SK-N-SH (cell line): ENCODE results near the gene FGFBP1. TPM values are rescaled to one million over a fixed set of nuclear protein-coding genes. Genes with fewer than 3 reads are reported as not detected.

Experiments used
- CTCF ChIA-PET: fragments of 300-600, 350-600 bp; formaldehyde crosslinking; extraction: SDS; loops from one replicate; lab custom pipeline; 2021; lab: Yijun Ruan, JAX
- POLR2A ChIA-PET: fragments of 350-600 bp; sonication (Branson Sonifier 250); formaldehyde crosslinking; extraction: SDS; loops from one replicate; lab custom pipeline; 2020; ENCODE audit warnings: antibody characterized with exemption, inconsistent platforms; lab: Yijun Ruan, JAX
- DNase-seq: peaks from one replicate; pipeline ENCODE4 v3.0.0; 2012
- H2AFZ ChIP-seq: fragments of 200-600 bp; sonication (generic); 2 replicates; pipeline ENCODE4 v1.8.1; 2016; ENCODE audit warnings: antibody characterized with exemption, mild to moderate bottlenecking, low read depth
- H3F3A ChIP-seq: fragments of 200-600 bp; sonication (generic); replicated peaks from 2 replicates; pipeline ENCODE3; 2016; ENCODE audit warnings: antibody characterized with exemption, mild to moderate bottlenecking; ENCODE audit not compliant: insufficient read depth
- H3K27ac ChIP-seq, 2 experiments: fragments of 200-500 bp in 1 of 2; fragments of 200-600 bp in 1 of 2; sonication (Bioruptor generic) in 1 of 2; sonication (generic), shearing (Covaris generic) in 1 of 2; 2 replicates each; pipeline versions ENCODE4 v1.5.1 to v1.6.1; 2014 to 2016; ENCODE audit warnings: low read depth in 2 of 2, inconsistent platforms in 1 of 2, low read length in 1 of 2, mild to moderate bottlenecking in 1 of 2, mixed read lengths in 1 of 2
- H3K27me3 ChIP-seq: fragments of 200-600 bp; sonication (generic), shearing (Covaris generic); 2 replicates; pipeline ENCODE4 v1.6.1; 2016; ENCODE audit warnings: mixed run types; ENCODE audit not compliant: insufficient read depth
- H3K36me3 ChIP-seq, 2 experiments: fragments of 200-500 bp in 1 of 2; fragments of 200-600 bp in 1 of 2; sonication (Bioruptor generic) in 1 of 2; sonication (generic) in 1 of 2; replicated peaks in 1 of 2; 2 replicates each; pipeline versions ENCODE3 to v1.5.1; 2014 to 2016; ENCODE audit warnings: low read length in 1 of 2, mild to moderate bottlenecking in 1 of 2; ENCODE audit not compliant: insufficient read depth in 2 of 2, control insufficient read depth in 1 of 2
- H3K4me1 ChIP-seq, 2 experiments: fragments of 200-500 bp in 1 of 2; fragments of 200-600 bp in 1 of 2; sonication (Bioruptor generic) in 1 of 2; sonication (generic), shearing (Covaris generic) in 1 of 2; 2 replicates each; pipeline versions ENCODE4 v1.5.1 to v1.6.1; 2014 to 2016; ENCODE audit warnings: low read depth in 1 of 2, low read length in 1 of 2, mixed run types in 1 of 2; ENCODE audit not compliant: insufficient read depth in 2 of 2, control insufficient read depth in 1 of 2
- H3K4me2 ChIP-seq: fragments of 200-600 bp; sonication (generic), shearing (Covaris generic); 2 replicates; pipeline ENCODE4 v1.6.1; 2017; ENCODE audit warnings: mixed run types
- H3K4me3 ChIP-seq, 2 experiments: fragments of 200-500 bp in 1 of 2; fragments of 200-600 bp in 1 of 2; sonication (Bioruptor generic) in 1 of 2; sonication (generic), shearing (Covaris generic) in 1 of 2; 2 replicates each; pipeline versions ENCODE4 v1.5.1 to v1.8.1; 2014 to 2016; ENCODE audit warnings: low read depth in 2 of 2, inconsistent platforms in 1 of 2, low read length in 1 of 2, mild to moderate bottlenecking in 1 of 2, mixed read lengths in 1 of 2, moderate library complexity in 1 of 2
- H3K79me2 ChIP-seq: fragments of 200-600 bp; sonication (generic); 2 replicates; pipeline ENCODE4 v1.8.1; 2017; ENCODE audit warnings: mild to moderate bottlenecking; ENCODE audit not compliant: insufficient read depth
- H3K9ac ChIP-seq: fragments of 200-600 bp; sonication (generic); 2 replicates; pipeline ENCODE4 v1.6.1; 2017; ENCODE audit warnings: mixed run types
- H3K9me2 ChIP-seq: fragments of 200-600 bp; sonication (generic); 2 replicates; pipeline ENCODE4 v1.6.1; 2017; ENCODE audit warnings: mixed run types
- H3K9me3 ChIP-seq: fragments of 200-600 bp; sonication (generic); 2 replicates; pipeline ENCODE4 v1.6.1; 2017; ENCODE audit warnings: mixed run types, mild to moderate bottlenecking, moderate library complexity
- H4K20me1 ChIP-seq: fragments of 200-600 bp; sonication (generic); 2 replicates; pipeline ENCODE4 v1.6.1; 2017; ENCODE audit warnings: mild to moderate bottlenecking, mixed run types; ENCODE audit not compliant: insufficient read depth
- CHD2 ChIP-seq: fragments of 150-350 bp; IDR thresholded peaks from 2 replicates; pipeline ENCODE4 v1.6.1; 2018; ENCODE audit warnings: low read length; ENCODE audit not compliant: partially characterized antibody
- FOSL2 ChIP-seq: IDR thresholded peaks from 2 replicates; pipeline ENCODE4 v1.4.0; 2012; ENCODE audit warnings: low read depth, mild to moderate bottlenecking, moderate library complexity, borderline replicate concordance
- MEF2A ChIP-seq: IDR thresholded peaks from 2 replicates; pipeline ENCODE4 v1.4.0; 2012; ENCODE audit warnings: low read depth, borderline replicate concordance
- SIN3A ChIP-seq: IDR thresholded peaks from 2 replicates; pipeline ENCODE4 v1.6.1; 2012; ENCODE audit warnings: low read depth, mild to moderate bottlenecking, low read length, moderate library complexity, borderline replicate concordance
- TAF1 ChIP-seq: IDR thresholded peaks from 2 replicates; pipeline ENCODE4 v1.6.1; 2012; ENCODE audit warnings: low read depth, mild to moderate bottlenecking, low read length, moderate library complexity, borderline replicate concordance
- TEAD4 ChIP-seq: IDR thresholded peaks from 2 replicates; pipeline ENCODE4 v1.4.0; 2012; ENCODE audit warnings: mild to moderate bottlenecking, borderline replicate concordance; ENCODE audit not compliant: insufficient read depth
- WGBS: methylation state at CpG from one replicate; pipeline ENCODE4 v1.1.6; 2017; ENCODE audit warnings: low lambda C conversion rate; 5-methylcytosine and 5-hydroxymethylcytosine counted together
- polyA plus RNA-seq, 3 experiments: library from polyadenylated mRNA; depleted of rRNA; stranded (reverse); fragments of >200 nt; gene quantifications; 2 replicates each; pipeline ENCODE4 v1.2.3, GENCODE V29; 2012
- TF ChIP-seq, protein P1 (sequence below): IDR thresholded peaks from 2 replicates; pipeline ENCODE4; 2012
- TF ChIP-seq, protein P2 (sequence below): fragments of 150-350 bp; IDR thresholded peaks from 2 replicates; pipeline ENCODE4 v1.6.1; 2016; ENCODE audit warnings: mild to moderate bottlenecking, low read depth, low read length
- TF ChIP-seq, protein P3 (sequence below): fragments of 200-600 bp; sonication (generic); IDR thresholded peaks from 2 replicates; pipeline ENCODE4 v1.6.1; 2017; ENCODE audit warnings: antibody characterized with exemption, mild to moderate bottlenecking, moderate library complexity
- TF ChIP-seq, protein P4 (sequence below): IDR thresholded peaks from 2 replicates; pipeline ENCODE4 v1.4.0; 2012; ENCODE audit warnings: low read depth

Gene FGFBP1
- polyA plus RNA-seq, 1 of the 3 experiments (the other 2 are of a cell fraction), result 0.13 TPM

DNA sequence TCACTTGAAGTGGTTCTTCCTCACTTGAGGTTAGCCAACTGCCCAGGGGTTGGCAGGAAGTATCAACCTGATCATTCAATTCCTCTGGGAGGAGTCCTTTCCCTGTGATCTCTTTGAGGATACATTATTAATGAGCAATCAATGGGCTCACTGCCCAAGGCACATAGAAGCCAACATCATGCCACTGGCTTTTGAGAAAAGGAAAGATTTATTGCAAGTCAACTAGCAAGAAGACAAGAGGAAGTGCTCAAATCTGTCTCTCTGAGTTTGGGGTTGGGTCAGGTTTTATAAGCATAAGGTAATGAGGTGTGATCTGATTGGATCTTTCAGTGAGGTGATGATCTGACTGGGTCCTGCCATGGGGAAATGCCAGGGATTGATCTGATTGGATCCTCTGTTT lies 39.6 kb downstream of the FGFBP1 start:
- Histone ChIP-seq H3K79me2 (no peaks in the 10 kb centered on the region), H3K27me3 (no peaks in the 10 kb centered on the region; the same call in 1 of the 2 replicates), H3K4me2 (no peak overlapping the region), H3K27ac (no peak overlapping the region), H3K9me3 (no peaks in the 10 kb centered on the region), H3K9ac (no peak overlapping the region), H2AFZ (no peak overlapping the region), H3K9me2 (no peaks in the 10 kb centered on the region), H4K20me1 (no peaks in the 10 kb centered on the region), H3K4me1 (no peaks in the 10 kb centered on the region), H3K36me3 (no peaks in the 10 kb centered on the region), H3K4me3 (no peak overlapping the region), H3F3A (no peaks in the 10 kb centered on the region)
- no peak for DNase-seq
- ChIA-PET CTCF (interaction anchor here (1.0 kb wide), 1 partner anchor 17 kb away, joined by 4 read pairs; no protein-coding TSS in a partner anchor), POLR2A (no interaction called here)
- TF ChIP-seq FOSL2, result no peak
- TF ChIP-seq, protein P1, sequence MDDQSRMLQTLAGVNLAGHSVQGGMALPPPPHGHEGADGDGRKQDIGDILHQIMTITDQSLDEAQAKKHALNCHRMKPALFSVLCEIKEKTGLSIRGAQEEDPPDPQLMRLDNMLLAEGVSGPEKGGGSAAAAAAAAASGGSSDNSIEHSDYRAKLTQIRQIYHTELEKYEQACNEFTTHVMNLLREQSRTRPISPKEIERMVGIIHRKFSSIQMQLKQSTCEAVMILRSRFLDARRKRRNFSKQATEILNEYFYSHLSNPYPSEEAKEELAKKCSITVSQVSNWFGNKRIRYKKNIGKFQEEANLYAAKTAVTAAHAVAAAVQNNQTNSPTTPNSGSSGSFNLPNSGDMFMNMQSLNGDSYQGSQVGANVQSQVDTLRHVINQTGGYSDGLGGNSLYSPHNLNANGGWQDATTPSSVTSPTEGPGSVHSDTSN, result 0 out of 2 replicates have a peak, but pooled peaks have one; percentile 11

DNA sequence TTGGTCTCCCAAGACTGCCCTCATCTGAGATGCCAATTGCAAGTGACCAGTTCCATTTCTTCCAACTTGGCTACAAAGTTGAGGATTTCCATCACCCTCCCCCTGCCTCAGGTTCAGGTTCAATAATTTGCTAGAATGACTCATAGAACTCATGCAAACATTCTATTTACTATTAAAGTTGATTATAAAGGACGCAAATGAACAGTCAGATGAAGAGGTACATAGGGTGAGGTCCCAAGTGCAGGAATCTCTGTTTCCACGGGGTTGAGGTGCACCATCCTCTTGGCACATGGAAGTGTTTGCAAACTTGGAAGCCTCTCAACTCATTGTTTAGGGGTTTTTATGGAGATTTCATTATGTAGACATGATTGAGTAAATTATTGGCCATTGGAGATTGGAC lies 41.0 kb downstream of the FGFBP1 start:
- Histone ChIP-seq H3K4me2 (no peak overlapping the region), H3F3A (no peaks in the 10 kb centered on the region), H3K27me3 (no peaks in the 10 kb centered on the region; the same call in 1 of the 2 replicates), H3K27ac (no peak overlapping the region), H3K4me1 (no peaks in the 10 kb centered on the region), H3K79me2 (no peaks in the 10 kb centered on the region), H2AFZ (no peak overlapping the region), H3K9me3 (no peaks in the 10 kb centered on the region), H3K4me3 (no peak overlapping the region), H4K20me1 (no peaks in the 10 kb centered on the region), H3K36me3 (no peaks in the 10 kb centered on the region), H3K9ac (no peak overlapping the region), H3K9me2 (no peaks in the 10 kb centered on the region)
- CTCF ChIA-PET, result interaction anchor here (4.2 kb wide), 1 partner anchor 15 kb away, joined by 19 read pairs; no protein-coding TSS in a partner anchor
- POLR2A ChIA-PET, result no interaction called here
- TF ChIP-seq, protein P2, sequence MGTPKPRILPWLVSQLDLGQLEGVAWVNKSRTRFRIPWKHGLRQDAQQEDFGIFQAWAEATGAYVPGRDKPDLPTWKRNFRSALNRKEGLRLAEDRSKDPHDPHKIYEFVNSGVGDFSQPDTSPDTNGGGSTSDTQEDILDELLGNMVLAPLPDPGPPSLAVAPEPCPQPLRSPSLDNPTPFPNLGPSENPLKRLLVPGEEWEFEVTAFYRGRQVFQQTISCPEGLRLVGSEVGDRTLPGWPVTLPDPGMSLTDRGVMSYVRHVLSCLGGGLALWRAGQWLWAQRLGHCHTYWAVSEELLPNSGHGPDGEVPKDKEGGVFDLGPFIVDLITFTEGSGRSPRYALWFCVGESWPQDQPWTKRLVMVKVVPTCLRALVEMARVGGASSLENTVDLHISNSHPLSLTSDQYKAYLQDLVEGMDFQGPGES, result no peak
- DNase-seq, result no peak
- 55% methylated on average over 2 of the region's 2 CpGs for WGBS

DNA sequence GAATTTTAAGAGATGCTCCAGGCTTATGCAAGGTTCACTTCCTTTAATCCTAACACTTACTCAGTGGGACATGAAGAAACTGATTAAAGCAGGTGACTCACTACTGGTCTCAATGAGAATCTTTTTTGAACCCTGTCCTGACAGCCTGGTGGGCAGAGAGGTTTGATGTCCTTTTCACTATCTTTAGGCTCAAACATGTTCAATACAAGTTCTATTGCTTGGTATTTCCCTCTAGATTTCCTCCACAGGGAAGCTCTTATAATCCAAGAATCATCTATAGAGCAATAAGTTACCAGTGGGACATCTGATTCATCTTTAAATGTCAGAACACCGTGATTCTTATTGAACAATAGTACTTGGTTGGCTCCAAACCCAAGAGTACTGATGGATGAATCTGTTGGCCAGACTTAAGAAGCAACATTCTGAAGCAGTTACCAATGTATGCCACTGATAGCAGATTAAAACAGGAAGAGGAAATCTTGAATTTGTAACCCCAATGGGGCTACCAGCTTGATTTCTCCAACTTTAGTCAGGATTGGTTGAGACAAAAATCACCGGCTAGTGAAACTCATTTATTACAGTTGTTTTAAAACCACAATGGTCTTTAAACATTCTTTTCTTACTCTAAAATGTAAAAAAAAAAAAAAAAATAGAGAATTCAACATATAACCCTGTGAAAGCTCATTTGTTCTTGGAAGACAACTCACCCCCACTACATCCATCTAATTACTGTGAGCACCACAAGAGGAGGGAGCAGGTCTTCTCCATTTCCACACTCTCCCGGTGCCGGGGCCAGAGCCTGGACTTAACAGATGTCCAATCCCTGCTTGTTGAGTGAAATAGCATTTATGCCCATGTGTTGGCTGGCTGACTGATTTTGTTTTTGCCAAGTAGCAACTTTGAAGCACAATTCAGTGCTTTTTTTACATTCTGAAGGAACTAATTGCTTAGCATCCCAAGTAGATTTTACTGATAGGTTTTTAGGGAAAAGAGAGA lies 43.3 kb downstream of the FGFBP1 start:
- Histone ChIP-seq H3K9ac (no peak overlapping the region), H3K27ac (peak overlapping the region in 1 of 2 experiments; percentile 58; a peak in 2 of 4 replicates)
- POLR2A ChIA-PET, result no interaction called here
- TF ChIP-seq SIN3A (no peak), TEAD4 (no peak), MEF2A (no peak), FOSL2 (no peak), CHD2 (no peak), TAF1 (no peak)
- TF ChIP-seq, protein P3, sequence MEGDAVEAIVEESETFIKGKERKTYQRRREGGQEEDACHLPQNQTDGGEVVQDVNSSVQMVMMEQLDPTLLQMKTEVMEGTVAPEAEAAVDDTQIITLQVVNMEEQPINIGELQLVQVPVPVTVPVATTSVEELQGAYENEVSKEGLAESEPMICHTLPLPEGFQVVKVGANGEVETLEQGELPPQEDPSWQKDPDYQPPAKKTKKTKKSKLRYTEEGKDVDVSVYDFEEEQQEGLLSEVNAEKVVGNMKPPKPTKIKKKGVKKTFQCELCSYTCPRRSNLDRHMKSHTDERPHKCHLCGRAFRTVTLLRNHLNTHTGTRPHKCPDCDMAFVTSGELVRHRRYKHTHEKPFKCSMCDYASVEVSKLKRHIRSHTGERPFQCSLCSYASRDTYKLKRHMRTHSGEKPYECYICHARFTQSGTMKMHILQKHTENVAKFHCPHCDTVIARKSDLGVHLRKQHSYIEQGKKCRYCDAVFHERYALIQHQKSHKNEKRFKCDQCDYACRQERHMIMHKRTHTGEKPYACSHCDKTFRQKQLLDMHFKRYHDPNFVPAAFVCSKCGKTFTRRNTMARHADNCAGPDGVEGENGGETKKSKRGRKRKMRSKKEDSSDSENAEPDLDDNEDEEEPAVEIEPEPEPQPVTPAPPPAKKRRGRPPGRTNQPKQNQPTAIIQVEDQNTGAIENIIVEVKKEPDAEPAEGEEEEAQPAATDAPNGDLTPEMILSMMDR, result no peak
- TF ChIP-seq, protein P4, sequence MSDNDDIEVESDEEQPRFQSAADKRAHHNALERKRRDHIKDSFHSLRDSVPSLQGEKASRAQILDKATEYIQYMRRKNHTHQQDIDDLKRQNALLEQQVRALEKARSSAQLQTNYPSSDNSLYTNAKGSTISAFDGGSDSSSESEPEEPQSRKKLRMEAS, result no peak

More for the DNA sequence above, 43.3 kb downstream of the FGFBP1 start:
- no peaks in the 10 kb centered on the region for H3K36me3 ChIP-seq
- no peak overlapping the region for H2AFZ ChIP-seq
- no peaks in the 10 kb centered on the region; the same call in 1 of the 2 replicates for H3K27me3 ChIP-seq
- no peaks in the 10 kb centered on the region for H3K79me2 ChIP-seq
- no peak overlapping the region for H3K4me2 ChIP-seq
- 85% methylated on average over 4 of the region's 4 CpGs for WGBS
- H3K9me3 ChIP-seq, result no peaks in the 10 kb centered on the region
- CTCF ChIA-PET, result interaction anchor here (1.0 to 4.2 kb wide), 5 partner anchors 9 to 184 kb away, joined by 3 to 19 read pairs (median 4); no protein-coding TSS in a partner anchor
- H4K20me1 ChIP-seq, result no peaks in the 10 kb centered on the region
- no peak overlapping the region for H3K4me3 ChIP-seq
- DNase-seq, result no peak
- no peaks in the 10 kb centered on the region for H3F3A ChIP-seq
- no peaks in the 10 kb centered on the region for H3K9me2 ChIP-seq
- H3K4me1 ChIP-seq, result no peaks in the 10 kb centered on the region
